Left ventricle myocardium superior (tissue), 1 donor: ENCODE measurements around the gene MIAT. TPM values are rescaled to one million over a fixed set of nuclear protein-coding genes. Genes with fewer than 3 reads are reported as not detected.

ENCODE experiments used
- ATAC-seq: fragments of 200-7000 bp; cut with Tn5 transposase; one replicate; pipeline ENCODE4 v1.9.1; 2020; ENCODE audit warnings: mild to moderate bottlenecking, moderate library complexity
- DNase-seq: peaks from one replicate; pipeline ENCODE4 v3.0.0-alpha.2; 2020
- intact Hi-C: fragments of 100-400 bp; cut with micrococcal nuclease; formaldehyde crosslinking; loops from one replicate; pipeline ENCODE4 v1.11.0; 2022
- total RNA-seq: library from RNA; stranded (reverse); fragmentation: NEBNext Ultra II Directional; extraction: Animal tissue kit (Norgen Biotek cat#: 25700); gene quantifications from one replicate; pipeline ENCODE4 v1.2.1, GENCODE V29; 2021
- donor health status: DM: no; HTN: yes; CAD: no; lungs with severe emphysema.

Gene MIAT
- total RNA-seq, 1 donor from 2014 or later: 1.9 TPM

GRCh38 chr22:26660961-26661578, 3.7 kb downstream of the MIAT start:
- DNase-seq: no peak
- intact Hi-C loops: no loop called here
- no peak for ATAC-seq

GRCh38 chr22:26662160-26662559, 4.8 kb downstream of the MIAT start:
- DNase-seq (no peak), ATAC-seq (no peak)
- intact Hi-C loops: no loop called here

DNA sequence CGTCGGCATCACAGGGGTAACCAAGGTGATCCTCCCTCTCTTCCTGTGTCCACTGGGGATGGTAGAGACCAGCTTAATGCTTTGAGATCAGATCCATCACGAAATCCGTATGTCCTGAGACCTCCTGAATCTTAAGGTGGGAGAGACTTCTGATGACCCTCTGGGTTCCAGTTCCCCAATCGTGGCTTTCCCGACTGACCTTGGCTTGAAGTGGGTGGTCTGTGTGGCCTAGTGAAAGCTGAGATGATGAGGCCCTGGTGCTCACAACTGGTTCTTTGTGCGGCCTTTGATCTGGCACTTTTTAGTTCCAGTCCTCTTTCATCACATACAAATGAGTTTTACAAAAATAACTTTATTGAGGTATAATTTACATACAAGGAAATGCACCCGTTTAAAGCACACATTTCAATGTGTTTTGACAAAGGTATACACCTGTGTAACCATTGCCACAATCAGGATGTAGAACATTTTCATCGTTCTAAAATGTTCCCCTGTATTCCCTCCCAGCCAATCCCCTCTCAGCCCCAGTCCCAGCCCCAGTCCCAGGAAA, 6.1 kb downstream of the MIAT start:
- intact Hi-C loops: no loop called here
- DNase-seq (no peak), ATAC-seq (no peak)

GRCh38 chr22:26665813-26666231, 8.4 kb downstream of the MIAT start:
- ATAC-seq: no peak
- DNase-seq: no peak
- intact Hi-C loops: no loop called here

DNA sequence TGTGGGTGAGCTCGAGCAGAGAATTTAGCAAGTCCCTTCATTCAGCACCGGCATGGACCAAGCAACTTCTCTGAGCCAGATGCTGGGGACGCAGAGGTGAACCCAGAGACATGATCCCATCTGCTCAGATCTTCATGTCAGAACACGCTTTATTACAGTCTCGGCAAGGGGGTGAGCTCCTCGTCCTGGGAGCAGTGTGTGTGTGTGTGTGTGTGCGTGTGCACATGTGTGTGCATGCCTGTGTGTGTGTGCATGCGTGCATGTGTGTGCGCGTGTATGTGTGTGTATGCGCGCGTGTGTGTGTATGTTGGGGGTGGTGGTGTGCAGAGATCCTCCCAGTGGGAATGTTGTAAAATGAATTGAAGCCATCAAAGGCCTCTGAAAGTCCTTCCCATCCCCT, 9.8 kb downstream of the MIAT start:
- DNase-seq (no peak), ATAC-seq (no peak)
- intact Hi-C loops: no loop called here

GRCh38 chr22:26669060-26669481, 11.7 kb downstream of the MIAT start:
- intact Hi-C loops: no loop called here
- DNase-seq: no peak

DNA sequence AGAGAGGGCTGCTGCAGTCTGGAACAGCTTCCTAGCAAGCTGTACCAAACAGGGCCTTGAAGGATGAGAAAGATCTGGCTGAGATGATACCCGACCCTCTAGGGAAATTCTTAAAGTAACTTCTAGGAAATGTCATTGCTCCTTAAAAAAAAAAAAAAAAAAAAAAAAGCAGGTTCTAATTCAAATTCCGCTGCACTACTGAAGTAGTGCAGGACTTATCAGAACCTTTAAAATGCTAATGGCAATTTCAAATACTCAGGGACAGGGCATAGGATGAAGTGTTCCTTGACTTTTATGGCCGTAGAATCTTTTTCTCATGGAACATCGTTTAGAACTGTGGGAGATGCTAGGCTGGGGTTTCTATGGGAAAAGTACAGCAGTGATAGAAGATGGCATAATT, 13.1 kb downstream of the MIAT start:
- no peak for ATAC-seq

More at GRCh38 chr22:26669060-26669481, 11.7 kb downstream of the MIAT start:
- no peak for ATAC-seq

GRCh38 chr22:26671317-26672059, 14.1 kb downstream of the MIAT start:
- ATAC-seq (no peak), DNase-seq (peak; percentile 45)

More for the DNA sequence above, 13.1 kb downstream of the MIAT start:
- intact Hi-C loops: no loop called here
- no peak for DNase-seq

GRCh38 chr22:26672060-26672471, 14.7 kb downstream of the MIAT start:
- intact Hi-C loops: no loop called here
- no peak for ATAC-seq

More at GRCh38 chr22:26671317-26672059, 14.1 kb downstream of the MIAT start:
- intact Hi-C loops: no loop called here

GRCh38 chr22:26672590-26673468, 15.4 kb downstream of the MIAT start:
- peak; percentile 94 for ATAC-seq
- peak; percentile 92 for DNase-seq
- intact Hi-C loops: no loop called here

More at GRCh38 chr22:26672060-26672471, 14.7 kb downstream of the MIAT start:
- DNase-seq: peak; percentile 40

DNA sequence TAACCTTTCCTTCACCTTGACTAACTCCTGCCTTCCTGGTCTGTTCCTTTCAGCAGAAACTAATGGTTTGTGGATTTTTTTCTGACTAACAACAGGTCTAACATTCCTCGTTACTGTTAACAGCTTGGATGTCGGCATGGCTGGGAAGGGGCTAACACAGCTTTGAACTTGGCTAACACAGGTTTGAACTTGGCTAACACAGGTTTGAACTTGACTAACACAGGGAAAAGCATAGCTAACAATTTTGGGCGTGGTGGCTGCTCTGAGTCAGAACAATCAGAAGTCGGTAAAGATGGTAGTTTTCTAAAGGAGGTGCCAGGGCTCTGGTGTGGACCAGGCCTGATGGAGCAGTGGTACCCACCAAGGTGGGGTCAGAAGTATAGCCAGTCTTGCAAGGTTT, 16.1 kb downstream of the MIAT start:
- DNase-seq: no peak
- no peak for ATAC-seq
- intact Hi-C loops: no loop called here

GRCh38 chr22:26674211-26675190, 17.1 kb downstream of the MIAT start:
- intact Hi-C loops: no loop called here
- no peak for ATAC-seq
- DNase-seq: no peak

- intact Hi-C loops: no loop called here
- ATAC-seq (no peak), DNase-seq (no peak)
These were observed 18.4 kb downstream of the MIAT start for GRCh38 chr22:26675687-26676268.

- intact Hi-C loops: no loop called here
- no peak for ATAC-seq
These were observed 19.8 kb downstream of the MIAT start for GRCh38 chr22:26677217-26677616.

DNA sequence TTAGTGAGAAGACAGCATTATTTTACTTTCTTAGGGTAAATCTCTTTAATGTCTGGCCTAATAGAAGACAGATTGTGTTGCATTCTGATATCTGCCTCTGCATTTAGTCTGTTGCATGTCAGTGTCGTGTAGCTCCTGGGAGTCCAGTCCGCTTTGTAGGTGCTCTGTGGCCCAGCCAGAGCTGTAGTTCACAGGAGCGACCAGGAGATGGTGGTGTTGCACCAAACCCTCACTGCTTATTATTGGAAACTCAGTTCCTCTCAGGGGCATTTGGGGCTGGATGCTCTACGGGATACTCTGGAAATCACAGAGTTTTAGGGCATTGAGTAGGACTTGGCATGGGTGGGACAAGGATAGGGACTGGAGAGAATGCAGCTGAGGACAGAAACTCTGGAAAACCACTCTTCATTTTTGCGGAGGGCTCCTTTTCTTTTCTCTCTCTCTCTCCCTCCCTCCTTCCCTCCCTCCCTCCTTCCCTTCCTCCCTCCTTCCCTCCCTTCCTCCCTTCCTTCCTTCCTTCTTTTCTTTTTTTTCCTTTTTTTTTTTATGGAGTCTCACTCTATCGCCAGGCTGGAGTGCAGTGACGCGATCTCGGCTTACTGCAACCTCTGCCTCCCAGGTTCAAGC, 21.7 kb downstream of the MIAT start:
- ATAC-seq: peak; percentile 82
- peak; percentile 78 for DNase-seq
- intact Hi-C loops: no loop called here

More at GRCh38 chr22:26677217-26677616, 19.8 kb downstream of the MIAT start:
- DNase-seq: no peak

- DNase-seq: no peak
- intact Hi-C loops: no loop called here
- no peak for ATAC-seq
These were observed 23.1 kb downstream of the MIAT start for GRCh38 chr22:26680485-26680884.

- DNase-seq (no peak), ATAC-seq (no peak)
- intact Hi-C loops: no loop called here
These were observed 24.0 kb downstream of the MIAT start for GRCh38 chr22:26681395-26681821.
